Mesendoderm (in vitro differentiated cells): Measurements from ENCODE around the gene FAM219A.
A peak's percentile ranks its signal among the peaks of the same experiment; 100 is the strongest.

Source experiments
- DNase-seq: peaks from one replicate; pipeline ENCODE4 v3.0.0; 2013
- H2AK5ac ChIP-seq: 2 replicates; pipeline ENCODE4 v1.6.1; 2013; ENCODE audit warnings: low read length, inconsistent platforms
- H2BK120ac ChIP-seq: 2 replicates; pipeline ENCODE4 v1.6.1; 2013; ENCODE audit warnings: low read depth, mild to moderate bottlenecking, low read length, moderate library complexity, mixed read lengths
- H2BK15ac ChIP-seq: replicated peaks from 2 replicates; pipeline ENCODE4 v1.6.1; 2013; ENCODE audit warnings: low read depth, mild to moderate bottlenecking, moderate library complexity
- H2BK5ac ChIP-seq: 2 replicates; pipeline ENCODE4 v1.6.1; 2013; ENCODE audit warnings: low read length, inconsistent platforms
- H3K18ac ChIP-seq: 2 replicates; pipeline ENCODE4 v1.6.1; 2013; ENCODE audit warnings: mild to moderate bottlenecking, low read length, mixed read lengths
- H3K23ac ChIP-seq: one replicate; pipeline ENCODE4 v1.6.1; 2013; ENCODE audit warnings: low read length
- H3K27ac ChIP-seq: 2 replicates; pipeline ENCODE4 v1.5.1; 2013; ENCODE audit warnings: low read depth, mild to moderate bottlenecking, inconsistent platforms, low read length, moderate library complexity
- H3K27me3 ChIP-seq: 2 replicates; pipeline ENCODE4 v1.6.1; 2013; ENCODE audit warnings: low read length, control low read depth, mild to moderate bottlenecking, inconsistent platforms; ENCODE audit not compliant: insufficient read depth, poor library complexity
- H3K36me3 ChIP-seq: 2 replicates; pipeline ENCODE4 v1.6.1; 2013; ENCODE audit warnings: low read length, inconsistent platforms; ENCODE audit not compliant: control insufficient read depth, insufficient read depth
- H3K4ac ChIP-seq: one replicate; pipeline ENCODE4 v1.6.1; 2013; ENCODE audit warnings: low read depth, mild to moderate bottlenecking, low read length, moderate library complexity
- H3K4me1 ChIP-seq: 2 replicates; pipeline ENCODE4 v1.6.1; 2013; ENCODE audit warnings: low read depth, low read length, inconsistent platforms; ENCODE audit not compliant: control insufficient read depth
- H3K4me2 ChIP-seq: 2 replicates; pipeline ENCODE4 v1.6.1; 2013; ENCODE audit warnings: low read length
- H3K4me3 ChIP-seq: 2 replicates; pipeline ENCODE4 v1.5.1; 2013; ENCODE audit warnings: mild to moderate bottlenecking, low read length
- H3K56ac ChIP-seq: one replicate; pipeline ENCODE4 v1.6.1; 2013; ENCODE audit warnings: low read length
- H3K79me1 ChIP-seq: 2 replicates; pipeline ENCODE4 v1.6.1; 2013; ENCODE audit warnings: low read length, inconsistent platforms
- H3K79me2 ChIP-seq: 2 replicates; pipeline ENCODE4 v1.6.1; 2013; ENCODE audit warnings: mild to moderate bottlenecking, low read length; ENCODE audit not compliant: control insufficient read depth, insufficient read depth
- H3K9ac ChIP-seq: 2 replicates; pipeline ENCODE4 v1.6.1; 2013; ENCODE audit warnings: low read length, inconsistent platforms
- H4K5ac ChIP-seq: one replicate; pipeline ENCODE4 v1.6.1; 2013; ENCODE audit warnings: low read length
- H4K8ac ChIP-seq: one replicate; pipeline ENCODE4 v1.6.1; 2013; ENCODE audit warnings: low read depth, mild to moderate bottlenecking, control low read depth, low read length, moderate library complexity
- WGBS: extraction: QIAGEN DNeasy Blood & Tissue Kit; methylation state at CpG from one replicate; pipeline ENCODE4 v1.1.7; 2013; ENCODE audit warnings: low lambda C conversion rate, missing lambda C conversion rate; ENCODE audit not compliant: insufficient coverage; ENCODE audit errors: extremely low coverage; 5-methylcytosine and 5-hydroxymethylcytosine counted together

The FAM219A gene

DNA sequence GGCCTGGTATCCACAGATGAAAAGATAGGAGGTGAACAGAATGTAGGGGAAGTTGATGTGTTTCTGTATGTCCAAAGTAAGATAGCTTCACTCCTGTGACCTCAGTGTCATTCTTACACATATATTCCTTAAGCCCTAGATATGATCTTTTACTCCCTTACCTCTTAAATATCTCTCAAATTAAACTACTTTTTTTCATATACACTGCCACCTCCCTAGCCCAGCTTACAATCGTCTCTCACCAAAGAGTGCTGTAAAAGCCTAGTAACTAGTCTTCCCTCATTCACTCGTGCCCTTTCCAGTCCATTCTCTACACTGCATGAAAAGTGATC lies 5.5 kb upstream of the FAM219A start:
- Histone ChIP-seq H3K36me3 (no peaks in the 10 kb centered on the region), H3K23ac (no peak overlapping the region), H3K79me1 (no peaks in the 10 kb centered on the region), H3K27me3 (peaks cover 2% of the 10 kb centered on the region), H2BK15ac (no peak overlapping the region), H4K8ac (no peak overlapping the region), H3K27ac (no peak overlapping the region), H4K5ac (no peak overlapping the region), H2BK120ac (no peak overlapping the region), H3K4me2 (no peak overlapping the region), H3K56ac (no peak overlapping the region), H3K9ac (no peak overlapping the region), H3K4me1 (no peaks in the 10 kb centered on the region), H2BK5ac (no peak overlapping the region), H3K4ac (no peak overlapping the region), H3K18ac (no peak overlapping the region), H3K4me3 (no peak overlapping the region), H2AK5ac (no peak overlapping the region), H3K79me2 (no peaks in the 10 kb centered on the region)
- WGBS = no CpG with 5 or more reads among the region's 2 CpGs
- no peak for DNase-seq

DNA sequence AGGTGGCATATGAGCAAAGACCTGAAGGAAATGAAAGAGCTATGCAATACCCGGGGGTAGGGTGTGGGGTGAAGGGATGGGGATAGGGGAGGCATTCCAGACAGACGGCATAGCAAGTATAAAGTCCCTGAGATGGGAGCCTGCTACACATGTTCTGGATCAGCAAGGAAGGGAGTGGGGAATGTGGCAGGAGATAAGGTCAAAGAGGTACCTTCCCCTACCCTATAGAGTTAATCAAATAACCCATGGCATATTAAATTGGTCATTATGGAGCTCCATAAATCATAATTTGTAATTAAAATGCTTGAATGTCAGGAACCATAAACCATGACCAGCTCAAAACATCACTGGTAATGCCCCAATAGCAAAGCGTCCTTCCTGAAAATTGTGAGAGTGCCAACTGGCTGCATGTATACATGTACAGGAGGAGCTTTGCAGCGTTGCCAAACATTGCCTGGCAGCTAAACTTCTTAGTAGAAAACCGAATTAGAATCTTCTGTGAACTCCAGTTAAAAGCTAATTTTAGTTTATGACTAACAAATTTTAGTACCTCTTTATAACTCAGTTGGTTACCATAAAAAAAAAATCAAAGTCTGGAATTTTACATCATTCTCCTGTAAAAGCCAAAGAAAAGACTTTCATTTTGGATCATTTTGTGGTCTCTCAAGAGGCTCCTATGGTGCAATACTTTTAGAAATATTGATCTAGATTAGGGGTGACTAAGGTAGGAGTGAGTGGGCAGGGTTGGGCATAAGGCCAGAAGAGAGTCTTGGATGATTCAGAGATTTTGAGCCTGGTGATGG lies 4.9 kb upstream of the FAM219A start:
- H4K5ac ChIP-seq = no peak overlapping the region
- H3K4me3 ChIP-seq = no peak overlapping the region
- H2BK15ac ChIP-seq = no peak overlapping the region
- no peak overlapping the region for H2BK5ac ChIP-seq
- WGBS = no CpG with 5 or more reads among the region's 5 CpGs
- no peaks in the 10 kb centered on the region for H3K79me2 ChIP-seq
- H3K18ac ChIP-seq = no peak overlapping the region
- no peak overlapping the region for H3K27ac ChIP-seq
- no peaks in the 10 kb centered on the region for H3K4me1 ChIP-seq
- H3K9ac ChIP-seq = no peak overlapping the region
- H4K8ac ChIP-seq = no peak overlapping the region
- H3K4me2 ChIP-seq = no peak overlapping the region
- H3K27me3 ChIP-seq = peaks cover 3% of the 10 kb centered on the region
- H3K79me1 ChIP-seq = no peaks in the 10 kb centered on the region
- H2BK120ac ChIP-seq = no peak overlapping the region
- H2AK5ac ChIP-seq = no peak overlapping the region
- no peaks in the 10 kb centered on the region for H3K36me3 ChIP-seq
- no peak overlapping the region for H3K4ac ChIP-seq
- H3K23ac ChIP-seq = no peak overlapping the region
- no peak overlapping the region for H3K56ac ChIP-seq
- DNase-seq = no peak

DNA sequence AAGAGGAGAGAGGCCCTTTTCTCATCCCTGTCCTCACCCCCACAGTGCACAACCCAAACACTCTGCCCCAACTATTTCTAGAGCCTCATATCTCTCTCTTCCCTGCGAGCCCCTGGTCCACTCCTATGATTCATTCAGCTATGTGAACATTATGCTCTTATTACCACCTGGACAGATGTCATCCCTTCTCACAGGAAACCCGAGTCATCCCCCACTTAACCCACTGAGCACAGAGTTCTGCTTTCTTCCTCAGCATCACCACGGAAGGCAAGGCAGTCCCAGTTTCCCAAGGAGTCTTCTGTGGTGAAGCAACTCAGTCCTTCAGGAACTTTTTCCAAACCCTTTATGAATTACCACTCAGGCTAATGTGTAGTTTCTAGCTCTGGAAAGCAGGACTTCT lies 1.6 kb upstream of the FAM219A start:
- no peak overlapping the region for H3K4me2 ChIP-seq
- H2AK5ac ChIP-seq = no peak overlapping the region
- no CpG with 5 or more reads among the region's 3 CpGs for WGBS
- H3K27me3 ChIP-seq = peaks cover 3% of the 10 kb centered on the region
- no peak overlapping the region for H3K56ac ChIP-seq
- no peaks in the 10 kb centered on the region for H3K36me3 ChIP-seq
- H4K5ac ChIP-seq = no peak overlapping the region
- peaks cover 2% of the 10 kb centered on the region for H3K79me1 ChIP-seq
- no peak overlapping the region for H4K8ac ChIP-seq
- H3K4me1 ChIP-seq = peaks cover 8% of the 10 kb centered on the region
- no peak for DNase-seq
- H2BK15ac ChIP-seq = no peak overlapping the region
- no peak overlapping the region for H3K4ac ChIP-seq
- H3K9ac ChIP-seq = no peak overlapping the region
- no peak overlapping the region for H3K18ac ChIP-seq
- H3K27ac ChIP-seq = no peak overlapping the region
- no peak overlapping the region for H3K23ac ChIP-seq
- no peaks in the 10 kb centered on the region for H3K79me2 ChIP-seq
- no peak overlapping the region for H3K4me3 ChIP-seq
- H2BK5ac ChIP-seq = no peak overlapping the region
- H2BK120ac ChIP-seq = no peak overlapping the region

DNA sequence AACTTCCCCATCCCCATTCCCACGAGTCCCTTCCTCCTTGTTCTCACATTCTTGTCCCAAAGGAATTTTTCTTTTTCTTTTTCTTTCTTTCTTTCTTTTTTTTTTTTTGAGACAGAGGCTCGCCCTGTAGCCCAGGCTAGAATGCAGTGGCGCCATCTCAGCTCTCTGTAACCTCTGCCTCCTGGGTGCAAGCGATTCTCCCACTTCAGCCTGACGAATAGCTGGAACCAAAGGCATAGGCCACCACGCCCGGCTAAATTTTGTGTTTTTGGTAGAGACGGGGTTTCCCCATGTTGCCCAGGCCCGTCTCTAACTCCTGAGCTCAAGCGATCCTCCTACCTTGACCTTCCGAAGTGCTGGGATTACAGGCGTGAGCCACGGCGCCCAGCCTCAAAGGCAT lies 986 bp upstream of the FAM219A start:
- no peaks in the 10 kb centered on the region for H3K36me3 ChIP-seq
- H3K4me2 ChIP-seq = no peak overlapping the region
- no peak overlapping the region for H4K8ac ChIP-seq
- no peak overlapping the region for H3K18ac ChIP-seq
- no peak overlapping the region for H3K9ac ChIP-seq
- H3K4ac ChIP-seq = no peak overlapping the region
- no peak overlapping the region for H2AK5ac ChIP-seq
- no peak overlapping the region for H3K27ac ChIP-seq
- no peak overlapping the region for H2BK5ac ChIP-seq
- WGBS = 100% methylated on average over 1 of the region's 14 CpGs
- H3K56ac ChIP-seq = no peak overlapping the region
- H2BK120ac ChIP-seq = no peak overlapping the region
- no peak overlapping the region for H3K4me3 ChIP-seq
- H3K27me3 ChIP-seq = peaks cover 3% of the 10 kb centered on the region
- H4K5ac ChIP-seq = no peak overlapping the region
- peaks cover 9% of the 10 kb centered on the region for H3K4me1 ChIP-seq
- no peaks in the 10 kb centered on the region for H3K79me2 ChIP-seq
- H3K79me1 ChIP-seq = peaks cover 2% of the 10 kb centered on the region
- no peak overlapping the region for H2BK15ac ChIP-seq
- no peak overlapping the region for H3K23ac ChIP-seq
- no peak for DNase-seq

DNA sequence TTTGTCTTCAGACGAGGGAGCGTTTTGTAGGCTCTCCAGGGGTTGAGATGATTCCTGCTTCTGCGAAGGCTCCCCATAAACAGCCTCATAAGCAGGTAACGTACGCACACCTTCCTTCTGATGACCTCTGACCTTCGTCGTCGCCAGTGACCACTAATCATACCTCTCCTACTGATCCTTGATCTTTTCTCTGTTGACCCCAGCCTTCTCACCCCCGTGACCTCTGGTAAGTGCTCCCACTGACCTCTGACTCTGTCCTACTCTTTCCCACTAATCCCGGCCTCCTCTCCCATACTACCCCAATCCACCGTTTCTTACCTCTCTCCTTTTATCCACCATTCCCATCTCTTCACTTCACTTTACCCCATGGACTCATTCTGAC lies 580 bp upstream of the FAM219A start:
- H3K27ac ChIP-seq = no peak overlapping the region
- peak overlapping the region; percentile 56 for H3K9ac ChIP-seq
- H3K56ac ChIP-seq = peak overlapping the region; percentile 78
- no peak overlapping the region for H2BK5ac ChIP-seq
- H3K18ac ChIP-seq = no peak overlapping the region
- peak overlapping the region; percentile 99 for H3K4me2 ChIP-seq
- no peak overlapping the region for H2BK15ac ChIP-seq
- no peak overlapping the region for H4K8ac ChIP-seq
- H3K4ac ChIP-seq = no peak overlapping the region
- H3K36me3 ChIP-seq = no peaks in the 10 kb centered on the region
- no peak overlapping the region for H2BK120ac ChIP-seq
- no peak overlapping the region for H3K4me3 ChIP-seq
- H3K79me2 ChIP-seq = no peaks in the 10 kb centered on the region
- H4K5ac ChIP-seq = no peak overlapping the region
- H3K23ac ChIP-seq = no peak overlapping the region
- no peak overlapping the region for H2AK5ac ChIP-seq
- peaks cover 9% of the 10 kb centered on the region for H3K4me1 ChIP-seq
- WGBS = 100% methylated on average over 1 of the region's 11 CpGs
- peaks cover 2% of the 10 kb centered on the region for H3K79me1 ChIP-seq
- DNase-seq = no peak
- peaks cover 3% of the 10 kb centered on the region for H3K27me3 ChIP-seq
